ENCODE data around the gene RAB3C. TPM values are rescaled to one million over a fixed set of nuclear protein-coding genes. Genes with fewer than 3 reads are reported as not detected.

Gene RAB3C
- total RNA-seq, 1 experiment from 2014 or later = not detected

DNA sequence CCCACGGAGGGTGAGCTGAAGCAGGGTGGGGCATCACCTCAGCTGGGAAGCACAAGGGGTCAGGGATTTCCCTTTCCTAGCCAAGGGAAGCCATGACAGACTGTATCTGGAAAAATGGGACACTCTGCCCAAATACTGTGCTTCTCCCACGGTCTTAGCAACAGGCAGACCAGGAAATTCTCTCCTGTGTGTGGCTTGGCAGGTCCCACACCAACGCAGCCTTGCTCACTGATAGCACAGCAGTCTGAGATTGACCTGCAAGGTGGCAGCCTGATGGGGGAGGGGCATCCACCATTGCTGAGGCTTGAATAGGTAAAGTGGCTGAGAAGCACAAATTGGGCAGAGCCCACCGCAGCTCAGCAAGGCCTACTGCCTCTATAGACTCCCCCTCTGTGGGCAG lies 23.2 kb downstream of the RAB3C start:
- H3K36me3 ChIP-seq (ENCODE audit: control insufficient read depth, insufficient read depth, low read length) = no peaks in the 10 kb centered on the region
- in situ Hi-C loops (cut with HindIII; ENCODE audit: low pct_unique_long_range_greater_than_20kb, low sequenced_read_pairs) = no loop called here
- no TSS peak for BruUV-seq (replicated peaks)
- CTCF ChIA-PET = interaction anchor here (0.6 kb wide), 1 partner anchor 1222 kb away, joined by 3 read pairs; no protein-coding TSS in a partner anchor
- no peak overlapping the region for H3K27ac ChIP-seq (ENCODE audit: low read length)
- no peaks in the 10 kb centered on the region for H3K27me3 ChIP-seq (ENCODE audit: control insufficient read depth, insufficient read depth, low read length)
- H3K4me3 ChIP-seq (ENCODE audit: low read depth in 2 of 2, low read length in 2 of 2) = no peak overlapping the region
- H3K4me1 ChIP-seq (ENCODE audit: control insufficient read depth, insufficient read depth, low read length) = no peaks in the 10 kb centered on the region
- H3K9me3 ChIP-seq (ENCODE audit: control insufficient read depth, insufficient read depth, low read depth, low read length) = no peaks in the 10 kb centered on the region
- DNase-seq (ENCODE audit: low read depth, low spot score) (no peak), ATAC-seq (no peak)
- POLR2A ChIA-PET = no interaction called here
- intact Hi-C loops (cut with micrococcal nuclease; ENCODE audit: unreplicated experiment) = no loop called here
- TF ChIP-seq REST (IDR thresholded peaks at IDR 0.05; ENCODE audit: insufficient read depth in 1 of 2, low read depth in 2 of 2, low read length in 1 of 2) (no peak), TCF7L2 (IDR thresholded peaks at IDR 0.05; ENCODE audit: low read depth, low read length) (no peak), SIN3A (IDR thresholded peaks at IDR 0.05; ENCODE audit: borderline replicate concordance, insufficient read depth, low read depth, low read length) (no peak), POLR2AphosphoS5 (IDR thresholded peaks at IDR 0.05; ENCODE audit: low read depth, low read length) (no peak)
- TF ChIP-seq, protein P1, sequence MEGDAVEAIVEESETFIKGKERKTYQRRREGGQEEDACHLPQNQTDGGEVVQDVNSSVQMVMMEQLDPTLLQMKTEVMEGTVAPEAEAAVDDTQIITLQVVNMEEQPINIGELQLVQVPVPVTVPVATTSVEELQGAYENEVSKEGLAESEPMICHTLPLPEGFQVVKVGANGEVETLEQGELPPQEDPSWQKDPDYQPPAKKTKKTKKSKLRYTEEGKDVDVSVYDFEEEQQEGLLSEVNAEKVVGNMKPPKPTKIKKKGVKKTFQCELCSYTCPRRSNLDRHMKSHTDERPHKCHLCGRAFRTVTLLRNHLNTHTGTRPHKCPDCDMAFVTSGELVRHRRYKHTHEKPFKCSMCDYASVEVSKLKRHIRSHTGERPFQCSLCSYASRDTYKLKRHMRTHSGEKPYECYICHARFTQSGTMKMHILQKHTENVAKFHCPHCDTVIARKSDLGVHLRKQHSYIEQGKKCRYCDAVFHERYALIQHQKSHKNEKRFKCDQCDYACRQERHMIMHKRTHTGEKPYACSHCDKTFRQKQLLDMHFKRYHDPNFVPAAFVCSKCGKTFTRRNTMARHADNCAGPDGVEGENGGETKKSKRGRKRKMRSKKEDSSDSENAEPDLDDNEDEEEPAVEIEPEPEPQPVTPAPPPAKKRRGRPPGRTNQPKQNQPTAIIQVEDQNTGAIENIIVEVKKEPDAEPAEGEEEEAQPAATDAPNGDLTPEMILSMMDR (IDR thresholded peaks at IDR 0.05) = no peak

- ATAC-seq = no peak
- no peaks in the 10 kb centered on the region for H3K36me3 ChIP-seq (ENCODE audit: control insufficient read depth, insufficient read depth, low read length)
- intact Hi-C loops (cut with micrococcal nuclease; ENCODE audit: unreplicated experiment) (no loop called here), in situ Hi-C loops (cut with HindIII; ENCODE audit: low pct_unique_long_range_greater_than_20kb, low sequenced_read_pairs) (no loop called here)
- TF ChIP-seq, protein P1 (IDR thresholded peaks at IDR 0.05) = no peak
- TF ChIP-seq POLR2AphosphoS5 (IDR thresholded peaks at IDR 0.05; ENCODE audit: low read depth, low read length) = no peak
- TF ChIP-seq REST (IDR thresholded peaks at IDR 0.05; ENCODE audit: insufficient read depth in 1 of 2, low read depth in 2 of 2, low read length in 1 of 2) = no peak
- TF ChIP-seq TCF7L2 (IDR thresholded peaks at IDR 0.05; ENCODE audit: low read depth, low read length) = no peak
- TF ChIP-seq SIN3A (IDR thresholded peaks at IDR 0.05; ENCODE audit: borderline replicate concordance, insufficient read depth, low read depth, low read length) = no peak
- no peak overlapping the region for H3K27ac ChIP-seq (ENCODE audit: low read length)
- POLR2A ChIA-PET = no interaction called here
- no peaks in the 10 kb centered on the region for H3K27me3 ChIP-seq (ENCODE audit: control insufficient read depth, insufficient read depth, low read length)
- H3K4me3 ChIP-seq (ENCODE audit: low read depth in 2 of 2, low read length in 2 of 2) = no peak overlapping the region
- BruUV-seq (replicated peaks) = no TSS peak
- no peaks in the 10 kb centered on the region for H3K4me1 ChIP-seq (ENCODE audit: control insufficient read depth, insufficient read depth, low read length)
- H3K9me3 ChIP-seq (ENCODE audit: control insufficient read depth, insufficient read depth, low read depth, low read length) = no peaks in the 10 kb centered on the region
- DNase-seq (ENCODE audit: low read depth, low spot score) = no peak
- CTCF ChIA-PET = no interaction called here
Measured at GRCh38 chr5:58615972-58616371, 33.1 kb downstream of the RAB3C start.

Data from Panc1 (cell line).